Neuronal stem cell (in vitro differentiated cells): ENCODE results near the gene B3GNT5.

ENCODE experiments used
- DNase-seq: peaks from one replicate; pipeline ENCODE4 v3.0.0-alpha.2; 2013; ENCODE audit warnings: low spot score
- H2AFZ ChIP-seq: one replicate; pipeline ENCODE4 v1.6.1; 2013; ENCODE audit warnings: mild to moderate bottlenecking, low read length, inconsistent platforms
- H2AK5ac ChIP-seq: 2 replicates; pipeline ENCODE4 v1.6.1; 2013; ENCODE audit warnings: low read depth, mild to moderate bottlenecking, inconsistent platforms, low read length, moderate library complexity, mixed read lengths
- H2BK120ac ChIP-seq: 2 replicates; pipeline ENCODE4 v1.6.1; 2013; ENCODE audit warnings: low read depth, mild to moderate bottlenecking, inconsistent platforms, low read length, moderate library complexity, mixed read lengths
- H2BK12ac ChIP-seq: one replicate; pipeline ENCODE4 v1.6.1; 2013; ENCODE audit warnings: low read length, inconsistent platforms
- H2BK15ac ChIP-seq: 2 replicates; pipeline ENCODE4 v1.6.1; 2013; ENCODE audit warnings: mild to moderate bottlenecking, low read length, inconsistent platforms, mixed read lengths
- H2BK5ac ChIP-seq: one replicate; pipeline ENCODE4 v1.6.1; 2013; ENCODE audit warnings: inconsistent platforms, mild to moderate bottlenecking, low read length, moderate library complexity
- H3K14ac ChIP-seq: one replicate; pipeline ENCODE4 v1.6.1; 2013; ENCODE audit warnings: low read length, inconsistent platforms
- H3K18ac ChIP-seq: 2 replicates; pipeline ENCODE4 v1.6.1; 2013; ENCODE audit warnings: low read length, inconsistent platforms
- H3K23ac ChIP-seq: 2 replicates; pipeline ENCODE4 v1.6.1; 2013; ENCODE audit warnings: low read depth, mild to moderate bottlenecking, mixed read lengths, low read length, inconsistent platforms; ENCODE audit not compliant: poor library complexity
- H3K27ac ChIP-seq: replicated peaks from 3 replicates; pipeline ENCODE4 v1.5.1; 2013; ENCODE audit warnings: low read length, inconsistent platforms
- H3K27me3 ChIP-seq, 3 experiments: 2 replicates each; pipeline ENCODE4 v1.6.1; 2013; ENCODE audit warnings: low read length in 3 of 3, mild to moderate bottlenecking in 2 of 3, inconsistent platforms in 1 of 3, low read depth in 1 of 3, mixed read lengths in 1 of 3, moderate library complexity in 1 of 3; ENCODE audit not compliant: control insufficient read depth in 3 of 3, insufficient read depth in 3 of 3
- H3K36me3 ChIP-seq, 2 donors: replicated peaks in 1 of 2; 2 replicates each; pipeline ENCODE4 v1.6.1; 2013; ENCODE audit warnings: low read length in 2 of 2; ENCODE audit not compliant: control insufficient read depth in 2 of 2, insufficient read depth in 2 of 2
- H3K4ac ChIP-seq: 2 replicates; pipeline ENCODE4 v1.6.1; 2013; ENCODE audit warnings: inconsistent platforms, mild to moderate bottlenecking, low read length, moderate library complexity
- H3K4me1 ChIP-seq, 2 donors: 1 replicate in 1 of 2; 2 replicates in 1 of 2; pipeline ENCODE4 v1.6.1; 2013; ENCODE audit warnings: low read length in 2 of 2, low read depth in 1 of 2; ENCODE audit not compliant: control insufficient read depth in 2 of 2, insufficient read depth in 1 of 2
- H3K4me2 ChIP-seq: one replicate; pipeline ENCODE4 v1.6.1; 2013; ENCODE audit warnings: mild to moderate bottlenecking, low read length, inconsistent platforms; ENCODE audit not compliant: insufficient read depth, poor library complexity, severe bottlenecking
- H3K4me3 ChIP-seq, 2 donors: 2 replicates each; pipeline ENCODE4 v1.5.1; 2013; ENCODE audit warnings: low read length in 2 of 2, mild to moderate bottlenecking in 2 of 2, inconsistent platforms in 1 of 2, moderate library complexity in 1 of 2
- H3K79me1 ChIP-seq: one replicate; pipeline ENCODE4 v1.6.1; 2013; ENCODE audit warnings: low read depth, mild to moderate bottlenecking, inconsistent platforms, low read length, moderate library complexity
- H3K9ac ChIP-seq: one replicate; pipeline ENCODE4 v1.6.1; 2013; ENCODE audit warnings: mild to moderate bottlenecking, low read depth, low read length, inconsistent platforms; ENCODE audit not compliant: poor library complexity
- H3K9me3 ChIP-seq, 2 donors: replicated peaks in 1 of 2; 2 replicates each; pipeline versions ENCODE3 to v1.6.1; 2013; ENCODE audit warnings: low read length in 2 of 2, mild to moderate bottlenecking in 2 of 2, inconsistent platforms in 1 of 2, low read depth in 1 of 2, mixed read lengths in 1 of 2, moderate library complexity in 1 of 2; ENCODE audit not compliant: control insufficient read depth in 2 of 2, insufficient read depth in 1 of 2
- H4K8ac ChIP-seq: one replicate; pipeline ENCODE4 v1.6.1; 2013; ENCODE audit warnings: low read depth, mild to moderate bottlenecking, inconsistent platforms, low read length, moderate library complexity
- H4K91ac ChIP-seq: one replicate; pipeline ENCODE4 v1.6.1; 2013; ENCODE audit warnings: low read length, low read depth, mild to moderate bottlenecking, inconsistent platforms; ENCODE audit not compliant: poor library complexity
- WGBS, 2 donors: extraction: QIAGEN DNeasy Blood & Tissue Kit; methylation state at CpG; one replicate each; pipeline ENCODE4 v1.1.7; 2013; ENCODE audit warnings: missing lambda C conversion rate in 2 of 2, mixed read lengths in 1 of 2; ENCODE audit not compliant: insufficient read length in 2 of 2, insufficient replicate concordance in 1 of 2; ENCODE audit errors: extremely low coverage in 2 of 2; 5-methylcytosine and 5-hydroxymethylcytosine counted together

B3GNT5 gene

DNA sequence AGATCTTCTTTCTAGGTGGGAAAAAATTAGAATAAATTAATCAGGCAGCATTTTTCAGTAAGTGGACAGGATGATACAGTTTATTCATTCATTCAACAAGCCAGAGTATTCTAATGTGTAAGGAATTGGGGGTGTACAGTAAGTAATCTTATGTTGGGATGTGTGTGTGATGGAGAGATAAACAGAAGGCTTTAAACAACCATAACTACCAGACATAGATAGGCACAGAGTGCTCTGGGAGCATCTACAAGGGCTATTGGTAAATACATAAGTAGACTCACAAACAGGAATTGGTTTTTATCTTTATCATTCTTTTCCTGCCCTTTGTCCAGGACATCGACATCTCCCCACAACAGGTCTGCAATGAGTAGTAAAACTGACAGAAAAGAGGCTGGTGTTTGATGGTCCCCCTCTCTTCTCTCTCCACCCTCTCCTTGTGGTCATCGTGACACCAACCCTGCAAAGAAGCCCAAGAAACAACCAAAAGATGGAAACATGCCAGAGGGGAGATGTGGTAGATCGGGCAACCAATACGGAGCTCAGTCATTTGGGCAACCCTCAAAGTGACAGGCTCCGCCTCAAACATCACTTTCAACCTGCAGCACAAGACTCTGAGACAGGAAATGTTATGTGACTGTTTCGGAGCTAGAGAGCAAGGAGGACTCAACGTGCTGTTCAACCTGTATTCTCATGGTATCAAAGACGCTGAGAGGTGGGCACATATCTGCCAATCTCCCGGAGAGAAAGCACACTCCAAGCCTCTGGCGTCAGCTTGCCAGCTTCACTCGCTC is 28.7 kb upstream of the B3GNT5 start:
- Histone ChIP-seq H2BK5ac (no peak overlapping the region), H2BK15ac (no peak overlapping the region), H2AK5ac (no peak overlapping the region), H3K9me3 (no peaks in the 10 kb centered on the region), H3K14ac (no peak overlapping the region), H3K4ac (no peak overlapping the region), H4K8ac (no peak overlapping the region), H4K91ac (no peak overlapping the region), H3K79me1 (no peaks in the 10 kb centered on the region), H3K36me3 (no peaks in the 10 kb centered on the region), H3K4me2 (no peak overlapping the region), H3K27me3 (peaks cover 0 to 7% (median 0%) of the 10 kb centered on the region in 3 experiments), H3K4me3 (no peak overlapping the region), H3K18ac (no peak overlapping the region), H3K4me1 (no peaks in the 10 kb centered on the region), H2AFZ (no peak overlapping the region), H2BK120ac (no peak overlapping the region), H3K27ac (no peak overlapping the region), H2BK12ac (no peak overlapping the region), H3K9ac (no peak overlapping the region), H3K23ac (no peak overlapping the region)
- DNase-seq, result no peak
- no CpG with 5 or more reads among the region's 11 CpGs for WGBS, 2 donors

DNA sequence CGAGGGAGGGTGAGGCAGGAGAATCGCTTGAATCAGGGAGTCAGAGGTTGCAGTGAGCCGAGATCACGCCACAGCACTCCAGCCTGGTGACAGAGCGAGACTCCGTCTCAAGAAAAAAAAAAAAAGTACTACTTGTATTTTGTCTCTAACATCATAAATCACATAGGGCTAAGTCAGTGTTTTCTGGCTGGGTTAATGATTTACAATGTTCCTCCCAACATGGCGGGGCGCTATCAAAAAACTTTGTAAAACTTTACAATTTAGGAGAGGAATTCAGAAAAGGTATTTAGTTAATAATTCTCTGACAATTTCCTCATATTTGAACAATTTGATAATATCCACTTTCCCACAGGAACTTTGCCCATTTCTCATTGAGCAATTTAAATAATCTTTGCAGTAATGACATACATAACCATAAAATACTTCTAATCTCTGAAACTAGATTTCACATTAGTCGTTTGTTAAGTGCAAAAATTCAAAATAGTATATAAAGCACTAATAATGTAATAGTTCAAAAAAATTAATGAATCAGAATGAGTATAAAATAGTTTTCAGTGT is 26.6 kb upstream of the B3GNT5 start:
- Histone ChIP-seq H3K4me1 (no peaks in the 10 kb centered on the region), H3K27ac (no peak overlapping the region), H3K36me3 (no peaks in the 10 kb centered on the region), H2BK15ac (no peak overlapping the region), H3K9me3 (no peaks in the 10 kb centered on the region), H4K91ac (no peak overlapping the region), H4K8ac (no peak overlapping the region), H3K79me1 (no peaks in the 10 kb centered on the region), H2BK5ac (no peak overlapping the region), H3K18ac (no peak overlapping the region), H3K4ac (no peak overlapping the region), H3K4me2 (no peak overlapping the region), H3K14ac (no peak overlapping the region), H3K23ac (no peak overlapping the region), H2AFZ (no peak overlapping the region), H2BK12ac (no peak overlapping the region), H2BK120ac (no peak overlapping the region), H2AK5ac (no peak overlapping the region), H3K4me3 (no peak overlapping the region), H3K27me3 (peaks cover 0 to 7% (median 0%) of the 10 kb centered on the region in 3 experiments), H3K9ac (no peak overlapping the region)
- no peak for DNase-seq
- WGBS, 2 donors, result no CpG with 5 or more reads among the region's 9 CpGs

DNA sequence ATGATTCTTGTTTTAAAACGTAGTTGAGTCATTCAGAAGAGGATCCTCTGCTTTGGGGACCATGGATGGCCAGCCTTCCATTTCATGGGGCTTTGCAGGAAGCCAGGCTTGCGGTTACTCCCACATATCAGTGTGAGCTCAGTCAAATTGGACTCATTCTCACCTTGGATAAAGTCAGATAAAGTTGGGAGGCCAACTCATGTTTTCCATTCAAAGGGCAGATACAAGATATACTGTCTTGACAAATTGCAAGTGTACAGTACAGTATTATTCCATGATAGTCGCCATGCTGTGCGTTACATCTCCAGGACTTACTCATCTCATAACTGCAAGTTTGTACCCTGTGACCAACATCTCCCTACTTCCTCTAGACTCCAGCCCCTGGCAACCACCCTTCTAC is 25.5 kb upstream of the B3GNT5 start:
- H4K91ac ChIP-seq, result no peak overlapping the region
- no peak overlapping the region for H2AK5ac ChIP-seq
- no peak overlapping the region for H4K8ac ChIP-seq
- WGBS, 2 donors, result no CpG with 5 or more reads among the region's 4 CpGs
- no peak overlapping the region for H2BK12ac ChIP-seq
- H3K9me3 ChIP-seq, result no peaks in the 10 kb centered on the region
- H2BK5ac ChIP-seq, result no peak overlapping the region
- no peak overlapping the region for H3K4ac ChIP-seq
- no peak overlapping the region for H3K14ac ChIP-seq
- no peak for DNase-seq
- H2BK120ac ChIP-seq, result no peak overlapping the region
- H3K23ac ChIP-seq, result no peak overlapping the region
- H2AFZ ChIP-seq, result no peak overlapping the region
- no peak overlapping the region for H3K27ac ChIP-seq
- no peak overlapping the region for H3K4me3 ChIP-seq
- H3K18ac ChIP-seq, result no peak overlapping the region
- H3K36me3 ChIP-seq, result no peaks in the 10 kb centered on the region
- no peak overlapping the region for H2BK15ac ChIP-seq
- H3K4me1 ChIP-seq, result no peaks in the 10 kb centered on the region
- H3K27me3 ChIP-seq, result peaks cover 0 to 7% (median 0%) of the 10 kb centered on the region in 3 experiments
- no peak overlapping the region for H3K9ac ChIP-seq
- H3K4me2 ChIP-seq, result no peak overlapping the region
- no peaks in the 10 kb centered on the region for H3K79me1 ChIP-seq

- H2AK5ac ChIP-seq, result no peak overlapping the region
- no peak overlapping the region for H3K4me2 ChIP-seq
- no peak overlapping the region for H2BK120ac ChIP-seq
- no peak overlapping the region for H2BK15ac ChIP-seq
- no peak overlapping the region for H2BK5ac ChIP-seq
- peaks cover 0 to 7% (median 0%) of the 10 kb centered on the region in 3 experiments for H3K27me3 ChIP-seq
- no peak overlapping the region for H3K18ac ChIP-seq
- H3K9ac ChIP-seq, result no peak overlapping the region
- no peak overlapping the region for H3K4me3 ChIP-seq
- H4K8ac ChIP-seq, result no peak overlapping the region
- no peak overlapping the region for H4K91ac ChIP-seq
- no peak for DNase-seq
- no peaks in the 10 kb centered on the region for H3K79me1 ChIP-seq
- no peak overlapping the region for H3K4ac ChIP-seq
- no peaks in the 10 kb centered on the region for H3K9me3 ChIP-seq
- H2BK12ac ChIP-seq, result no peak overlapping the region
- H3K27ac ChIP-seq, result no peak overlapping the region
- no peak overlapping the region for H3K23ac ChIP-seq
- no peak overlapping the region for H3K14ac ChIP-seq
- no peaks in the 10 kb centered on the region for H3K4me1 ChIP-seq
- no peaks in the 10 kb centered on the region for H3K36me3 ChIP-seq
- no peak overlapping the region for H2AFZ ChIP-seq
- no CpG with 5 or more reads among the region's 1 CpG for WGBS, 2 donors
Observed at GRCh38 chr3:183229178-183229577, 23.9 kb upstream of the B3GNT5 start.
